ENCODE results near the gene TLR5.

DNA sequence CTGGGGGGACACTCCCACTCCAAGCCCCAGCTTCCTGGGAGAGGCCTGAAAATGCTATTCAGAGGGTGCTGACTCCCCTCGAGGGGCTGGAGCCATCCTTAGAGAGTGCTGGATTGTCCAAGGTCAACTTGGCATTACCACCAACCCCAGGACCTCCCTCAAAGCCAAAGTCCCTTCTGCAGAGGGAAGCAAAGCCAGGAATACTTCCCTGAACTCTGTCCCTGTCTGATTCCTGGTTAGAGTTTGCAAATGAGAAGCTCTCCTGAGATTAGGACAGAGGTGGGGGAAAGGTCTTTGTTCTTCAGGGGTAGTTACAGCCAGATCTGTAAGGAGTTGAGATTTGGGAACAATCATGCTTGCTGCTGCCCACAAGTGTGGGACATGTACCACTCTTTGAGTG lies 45.3 kb downstream of the TLR5 start:
- TF ChIP-seq, protein P1, sequence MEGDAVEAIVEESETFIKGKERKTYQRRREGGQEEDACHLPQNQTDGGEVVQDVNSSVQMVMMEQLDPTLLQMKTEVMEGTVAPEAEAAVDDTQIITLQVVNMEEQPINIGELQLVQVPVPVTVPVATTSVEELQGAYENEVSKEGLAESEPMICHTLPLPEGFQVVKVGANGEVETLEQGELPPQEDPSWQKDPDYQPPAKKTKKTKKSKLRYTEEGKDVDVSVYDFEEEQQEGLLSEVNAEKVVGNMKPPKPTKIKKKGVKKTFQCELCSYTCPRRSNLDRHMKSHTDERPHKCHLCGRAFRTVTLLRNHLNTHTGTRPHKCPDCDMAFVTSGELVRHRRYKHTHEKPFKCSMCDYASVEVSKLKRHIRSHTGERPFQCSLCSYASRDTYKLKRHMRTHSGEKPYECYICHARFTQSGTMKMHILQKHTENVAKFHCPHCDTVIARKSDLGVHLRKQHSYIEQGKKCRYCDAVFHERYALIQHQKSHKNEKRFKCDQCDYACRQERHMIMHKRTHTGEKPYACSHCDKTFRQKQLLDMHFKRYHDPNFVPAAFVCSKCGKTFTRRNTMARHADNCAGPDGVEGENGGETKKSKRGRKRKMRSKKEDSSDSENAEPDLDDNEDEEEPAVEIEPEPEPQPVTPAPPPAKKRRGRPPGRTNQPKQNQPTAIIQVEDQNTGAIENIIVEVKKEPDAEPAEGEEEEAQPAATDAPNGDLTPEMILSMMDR (IDR thresholded peaks at IDR 0.05; ENCODE audit: low read depth, low read length), result no peak
- no peak for TF ChIP-seq EZH2phosphoT487 (IDR thresholded peaks at IDR 0.05; ENCODE audit: low read depth)
